Breast epithelium (tissue), 4 donors: Measurements from ENCODE around the gene FCER1G. TPM values are rescaled to one million over a fixed set of nuclear protein-coding genes. Genes with fewer than 3 reads are reported as not detected.

Source experiments
- DNase-seq, 2 donors: peaks; one replicate each; pipeline ENCODE4 v3.0.0-alpha.2; 2019; ENCODE audit warnings: low spot score in 2 of 2
- H3K27ac ChIP-seq, 2 donors: fragments of 200-600 bp; sonication (generic) in 1 of 2; one replicate each; pipeline ENCODE4 v1.5.1; 2016 to 2019; ENCODE audit warnings: mild to moderate bottlenecking in 1 of 2
- H3K27me3 ChIP-seq, 2 donors: fragments of 200-600 bp; sonication (generic) in 1 of 2; one replicate each; pipeline versions ENCODE4 v1.5.1 to v1.6.0; 2017 to 2019; ENCODE audit warnings: control low read depth in 1 of 2, mild to moderate bottlenecking in 1 of 2
- H3K36me3 ChIP-seq: fragments of 200-600 bp; one replicate; pipeline ENCODE4 v1.5.1; 2019
- H3K4me1 ChIP-seq, 2 donors: fragments of 200-600 bp; sonication (generic); one replicate each; pipeline ENCODE4 v1.5.1; 2016 to 2019; ENCODE audit warnings: control low read depth in 1 of 2
- H3K4me3 ChIP-seq, 3 donors: fragments of 200-600 bp; sonication (generic); 1 replicate in 2 of 3; 2 replicates in 1 of 3; pipeline ENCODE4 v1.5.1; 2016 to 2019; ENCODE audit warnings: mild to moderate bottlenecking in 3 of 3, moderate library complexity in 2 of 3
- H3K9me3 ChIP-seq, 2 donors: fragments of 200-600 bp; sonication (generic) in 1 of 2; one replicate each; pipeline ENCODE4 v1.5.1; 2016 to 2019; ENCODE audit warnings: control low read depth in 1 of 2
- POLR2A ChIP-seq: fragments of 450-650 bp; IDR thresholded peaks from one replicate; pipeline ENCODE4 v1.6.1; 2016; ENCODE audit warnings: antibody characterized with exemption, mild to moderate bottlenecking, moderate library complexity
- POLR2AphosphoS5 ChIP-seq, 3 donors: sonication (generic); formaldehyde crosslinking; IDR thresholded peaks; one replicate each; pipeline ENCODE4 v1.6.1; 2017; ENCODE audit warnings: antibody characterized with exemption in 3 of 3
- intact Hi-C: fragments of 100-400 bp; cut with DNase I; formaldehyde crosslinking; loops from one replicate; pipeline ENCODE4 v1.15.1; 2023; ENCODE audit warnings: low total_unique reads
- total RNA-seq, 3 donors: library from RNA; depleted of rRNA; stranded (reverse); fragments of >200 nt; gene quantifications; one replicate each; pipeline ENCODE4 v1.1.0, GENCODE V29; 2016
- TF ChIP-seq, protein P1 (sequence below), 3 donors: fragments of 450-650 bp; IDR thresholded peaks; one replicate each; pipeline ENCODE4 v1.5.1; 2016 to 2017; ENCODE audit warnings: antibody characterized with exemption in 3 of 3, mild to moderate bottlenecking in 3 of 3, moderate library complexity in 3 of 3

The FCER1G gene
- total RNA-seq, 3 donors from 2014 or later = 40.3 to 153 (median 70.1) TPM

DNA sequence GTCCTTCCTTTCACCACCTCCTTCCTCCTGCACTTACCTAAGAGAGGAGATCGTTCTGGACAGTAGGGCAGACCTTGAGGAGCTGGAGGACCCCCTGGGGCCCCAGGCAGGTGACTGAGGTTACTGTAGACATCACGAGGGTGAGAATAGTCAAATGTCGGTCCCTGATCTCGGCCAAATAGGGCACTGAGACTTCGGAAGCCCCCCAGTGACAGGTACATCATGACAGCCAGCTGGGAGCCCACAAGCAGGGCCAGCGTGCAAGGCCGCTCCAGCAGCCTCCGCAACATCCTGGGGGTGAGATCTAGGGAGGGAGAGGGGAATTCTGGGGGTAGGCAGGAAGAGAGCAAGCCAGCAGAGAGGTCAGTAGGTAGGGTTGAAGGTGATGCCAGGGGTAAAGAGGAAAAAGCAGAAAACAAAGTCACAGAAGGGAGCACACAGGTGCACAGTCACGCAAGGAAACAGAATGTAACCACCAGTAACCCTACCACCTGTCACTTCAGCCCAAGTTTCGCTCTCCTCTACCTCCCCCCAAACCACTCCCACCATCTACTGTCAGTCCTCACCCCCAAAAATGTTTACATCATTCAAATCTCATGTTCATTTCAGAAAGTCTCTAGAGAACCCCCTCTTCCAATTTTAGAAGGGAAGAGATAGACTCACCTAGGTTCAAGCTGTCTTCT lies 39.2 kb upstream of the FCER1G start:
- DNase-seq = no peak
- Histone ChIP-seq H3K36me3 (peaks cover 3% of the 10 kb centered on the region), H3K27me3 (no peaks in the 10 kb centered on the region), H3K4me1 (peaks cover 0 to 12% of the 10 kb centered on the region in 2 donors), H3K9me3 (no peaks in the 10 kb centered on the region), H3K4me3 (peak overlapping the region; percentile 80 to 86 (median 83)), H3K27ac (peak overlapping the region; percentile 91 to 96)
- intact Hi-C loops = no loop called here
- no peak for TF ChIP-seq POLR2AphosphoS5 (IDR thresholded peaks at IDR 0.05)
- TF ChIP-seq, protein P1, sequence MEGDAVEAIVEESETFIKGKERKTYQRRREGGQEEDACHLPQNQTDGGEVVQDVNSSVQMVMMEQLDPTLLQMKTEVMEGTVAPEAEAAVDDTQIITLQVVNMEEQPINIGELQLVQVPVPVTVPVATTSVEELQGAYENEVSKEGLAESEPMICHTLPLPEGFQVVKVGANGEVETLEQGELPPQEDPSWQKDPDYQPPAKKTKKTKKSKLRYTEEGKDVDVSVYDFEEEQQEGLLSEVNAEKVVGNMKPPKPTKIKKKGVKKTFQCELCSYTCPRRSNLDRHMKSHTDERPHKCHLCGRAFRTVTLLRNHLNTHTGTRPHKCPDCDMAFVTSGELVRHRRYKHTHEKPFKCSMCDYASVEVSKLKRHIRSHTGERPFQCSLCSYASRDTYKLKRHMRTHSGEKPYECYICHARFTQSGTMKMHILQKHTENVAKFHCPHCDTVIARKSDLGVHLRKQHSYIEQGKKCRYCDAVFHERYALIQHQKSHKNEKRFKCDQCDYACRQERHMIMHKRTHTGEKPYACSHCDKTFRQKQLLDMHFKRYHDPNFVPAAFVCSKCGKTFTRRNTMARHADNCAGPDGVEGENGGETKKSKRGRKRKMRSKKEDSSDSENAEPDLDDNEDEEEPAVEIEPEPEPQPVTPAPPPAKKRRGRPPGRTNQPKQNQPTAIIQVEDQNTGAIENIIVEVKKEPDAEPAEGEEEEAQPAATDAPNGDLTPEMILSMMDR (IDR thresholded peaks at IDR 0.05) = no peak

DNA sequence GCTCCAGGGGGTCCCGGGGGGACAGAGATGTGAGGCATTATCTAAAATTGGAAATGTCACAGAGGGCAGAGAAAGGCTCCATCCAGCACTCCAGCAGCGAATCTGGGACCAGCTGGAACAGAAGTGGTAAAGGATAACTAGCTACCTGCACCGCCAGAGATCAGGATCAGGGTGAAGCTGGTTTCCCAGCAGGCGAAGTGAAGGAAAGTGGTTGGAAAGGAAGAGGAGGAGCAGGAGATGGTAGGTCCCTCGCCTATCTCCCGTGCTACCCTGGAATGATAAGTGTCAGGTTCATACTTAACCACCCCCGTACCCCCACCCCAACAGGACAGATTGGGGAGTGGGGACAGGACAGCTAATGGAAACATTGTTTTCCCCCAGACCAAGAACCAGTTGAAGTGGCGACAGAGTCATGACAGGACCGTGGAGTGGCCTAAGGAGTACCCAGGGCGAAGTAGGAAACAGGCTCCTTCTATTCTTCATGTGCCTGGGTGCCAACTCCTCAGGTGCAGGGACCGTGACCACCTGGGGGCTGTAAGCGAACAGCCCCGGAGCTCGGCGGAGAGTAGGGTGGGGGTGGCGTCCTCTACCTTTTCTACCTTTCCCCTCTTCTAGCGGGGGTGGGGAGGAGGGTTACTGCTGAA lies 38.5 kb upstream of the FCER1G start:
- DNase-seq = no peak
- peak overlapping the region; percentile 91 to 96 for H3K27ac ChIP-seq
- intact Hi-C loops = no loop called here

GRCh38 chr1:161177112-161177935 lies 37.8 kb upstream of the FCER1G start, which contains the start of gene B4GALT3:
Gene B4GALT3, minus strand, starts transcription at chr1:161177507. Its CDS starts 1,447 bp downstream, at chr1:161176060.
- TF ChIP-seq, protein P1 (IDR thresholded peaks at IDR 0.05) = no peak
- TF ChIP-seq POLR2A (peak; percentile 69), POLR2AphosphoS5 (IDR thresholded peaks at IDR 0.05) (peak; percentile 77 to 94 (median 90))

More for the DNA sequence above, 38.5 kb upstream of the FCER1G start:
- peaks cover 3% of the 10 kb centered on the region for H3K36me3 ChIP-seq
- TF ChIP-seq, protein P1 (IDR thresholded peaks at IDR 0.05) = no peak
- no peak for TF ChIP-seq POLR2AphosphoS5 (IDR thresholded peaks at IDR 0.05)
- no peak for TF ChIP-seq POLR2A
- no peaks in the 10 kb centered on the region for H3K27me3 ChIP-seq
- no peaks in the 10 kb centered on the region for H3K9me3 ChIP-seq
- peak overlapping the region; percentile 80 to 86 (median 83) for H3K4me3 ChIP-seq
- peaks cover 0 to 12% of the 10 kb centered on the region in 2 donors for H3K4me1 ChIP-seq

GRCh38 chr1:161177936-161178244 lies 37.2 kb upstream of the FCER1G start:
- intact Hi-C loops = no loop called here
- no peak for DNase-seq
- Histone ChIP-seq H3K4me1 (peaks cover 0 to 6% of the 10 kb centered on the region in 2 donors), H3K36me3 (peaks cover 3% of the 10 kb centered on the region), H3K27me3 (no peaks in the 10 kb centered on the region), H3K4me3 (peak overlapping the region; percentile 80 to 86 (median 83)), H3K27ac (peak overlapping the region; percentile 91 to 96), H3K9me3 (no peaks in the 10 kb centered on the region)
- TF ChIP-seq, protein P1 (IDR thresholded peaks at IDR 0.05) = no peak
- TF ChIP-seq POLR2AphosphoS5 (IDR thresholded peaks at IDR 0.05) (no peak), POLR2A (no peak)

More at GRCh38 chr1:161177112-161177935, 37.8 kb upstream of the FCER1G start, which contains the start of gene B4GALT3:
- peak within 1 kb of the TSS; percentile 91 to 96 for H3K27ac ChIP-seq
- intact Hi-C loops = no loop called here
- H3K4me1 ChIP-seq = peaks cover 0 to 11% of the 10 kb centered on the region in 2 donors
- no peaks in the 10 kb centered on the region for H3K27me3 ChIP-seq
- no peaks in the 10 kb centered on the region for H3K9me3 ChIP-seq
- H3K36me3 ChIP-seq = peaks cover 3% of the 10 kb centered on the region
- DNase-seq = peak; percentile 87 to 92
- peak within 1 kb of the TSS; percentile 80 to 86 (median 83) for H3K4me3 ChIP-seq
